Upper lobe of left lung (tissue), 6 donors: ENCODE measurements around the gene TTC23L. TPM values are rescaled to one million over a fixed set of nuclear protein-coding genes. Genes with fewer than 3 reads are reported as not detected.

Source experiments
- ATAC-seq, 2 donors: fragments of 200-7000 bp; cut with Tn5 transposase; one replicate each; pipeline ENCODE4 v1.9.1; 2022; ENCODE audit warnings: mild to moderate bottlenecking in 2 of 2, moderate library complexity in 2 of 2; ENCODE audit not compliant: low FRiP score in 2 of 2
- DNase-seq, 2 donors: peaks; one replicate each; pipeline ENCODE4 v3.0.0-alpha.2; 2019 to 2020
- H3K27ac ChIP-seq, 4 donors: fragments of 200-600 bp; sonication (generic); one replicate each; pipeline ENCODE4 v1.5.1; 2016 to 2019
- H3K27me3 ChIP-seq, 4 donors: fragments of 200-600 bp; sonication (generic); one replicate each; pipeline ENCODE4 v1.5.1; 2017 to 2019
- H3K36me3 ChIP-seq, 4 donors: fragments of 200-600 bp; sonication (generic); one replicate each; pipeline ENCODE4 v1.5.1; 2016 to 2019
- H3K4me1 ChIP-seq, 4 donors: fragments of 200-600 bp; sonication (generic); one replicate each; pipeline ENCODE4 v1.5.1; 2018 to 2019
- H3K4me3 ChIP-seq, 4 donors: fragments of 200-600 bp; sonication (generic); one replicate each; pipeline ENCODE4 v1.5.1; 2017 to 2019; ENCODE audit warnings: mild to moderate bottlenecking in 2 of 4, moderate library complexity in 1 of 4
- H3K9me3 ChIP-seq, 4 donors: fragments of 200-600 bp; sonication (generic); one replicate each; pipeline ENCODE4 v1.5.1; 2018 to 2019
- CTCF ChIP-seq, 6 experiments: fragments of 450-650 bp in 4 of 6; fragments of 200-600 bp in 2 of 6; sonication (generic) in 2 of 6; IDR thresholded peaks; one replicate each; pipeline ENCODE4 v1.5.1; 2016 to 2019; ENCODE audit warnings: antibody characterized with exemption in 6 of 6
- EP300 ChIP-seq, 4 donors: sonication (generic); formaldehyde crosslinking; IDR thresholded peaks; one replicate each; pipeline ENCODE4 v1.5.1; 2017; ENCODE audit warnings: antibody characterized with exemption in 4 of 4, control low read depth in 2 of 4
- POLR2A ChIP-seq, 4 donors: fragments of 450-650 bp; IDR thresholded peaks; one replicate each; pipeline ENCODE4 v1.5.1; 2016 to 2017; ENCODE audit warnings: antibody characterized with exemption in 4 of 4, mild to moderate bottlenecking in 2 of 4
- POLR2AphosphoS5 ChIP-seq, 2 donors: sonication (generic); formaldehyde crosslinking; IDR thresholded peaks; one replicate each; pipeline ENCODE4 v1.5.1; 2017; ENCODE audit warnings: antibody characterized with exemption in 2 of 2
- WGBS, 2 donors: methylation state at CpG; one replicate each; pipeline ENCODE4 v1.1.5; 2017 to 2018; 5-methylcytosine and 5-hydroxymethylcytosine counted together
- total RNA-seq, 6 donors: library from RNA; depleted of rRNA in 4 of 6; stranded (reverse); fragments of >200 nt in 4 of 6; gene quantifications; one replicate each; pipeline versions ENCODE4 v1.1.0 to v1.2.1, GENCODE V29; 2016 to 2021
- donor health status: DM: no; HTN: no; CAD: no; lungs with moderate emphysema.
- donor health status: DM: no; HTN: yes; CAD: no; lungs with severe emphysema.

TTC23L gene
- total RNA-seq, 6 donors from 2014 or later = 0.11 to 4.7 (median 1.0) TPM; not detected in 1

- no peak for TF ChIP-seq POLR2AphosphoS5 (IDR thresholded peaks at IDR 0.05)
- TF ChIP-seq CTCF (IDR thresholded peaks at IDR 0.05) = no peak
- no peak for TF ChIP-seq POLR2A (IDR thresholded peaks at IDR 0.05)
- TF ChIP-seq EP300 (IDR thresholded peaks at IDR 0.05) = no peak
- no peak for DNase-seq
- H3K9me3 ChIP-seq = no peaks in the 10 kb centered on the region
- H3K36me3 ChIP-seq = no peaks in the 10 kb centered on the region
- WGBS, 2 donors = 80 to 88% methylated on average over 2 to 3 of the region's 3 CpGs
- H3K27me3 ChIP-seq = no peaks in the 10 kb centered on the region
- no peak for ATAC-seq
- no peak overlapping the region for H3K27ac ChIP-seq
- H3K4me3 ChIP-seq = no peak overlapping the region
- H3K4me1 ChIP-seq = peaks cover 0 to 3% (median 0%) of the 10 kb centered on the region in 4 donors
Observed at GRCh38 chr5:34866989-34867471, 28.1 kb downstream of the TTC23L start.

GRCh38 chr5:34867660-34868059 is 28.7 kb downstream of the TTC23L start:
- TF ChIP-seq POLR2A (IDR thresholded peaks at IDR 0.05) = no peak
- TF ChIP-seq POLR2AphosphoS5 (IDR thresholded peaks at IDR 0.05) = no peak
- no peak for TF ChIP-seq CTCF (IDR thresholded peaks at IDR 0.05)
- TF ChIP-seq EP300 (IDR thresholded peaks at IDR 0.05) = no peak
- WGBS, 2 donors = 91 to 94% methylated on average over 3 of the region's 3 CpGs

GRCh38 chr5:34868791-34869190 is 29.8 kb downstream of the TTC23L start:
- Histone ChIP-seq H3K4me3 (no peak overlapping the region), H3K36me3 (no peaks in the 10 kb centered on the region), H3K4me1 (peaks cover 0 to 3% (median 0%) of the 10 kb centered on the region in 4 donors), H3K9me3 (no peaks in the 10 kb centered on the region), H3K27ac (no peak overlapping the region), H3K27me3 (no peaks in the 10 kb centered on the region)
- ATAC-seq (no peak), DNase-seq (no peak)
- 96 to 100% methylated on average over 1 of the region's 1 CpG for WGBS, 2 donors
- TF ChIP-seq EP300 (IDR thresholded peaks at IDR 0.05) (no peak), CTCF (IDR thresholded peaks at IDR 0.05) (no peak), POLR2A (IDR thresholded peaks at IDR 0.05) (no peak), POLR2AphosphoS5 (IDR thresholded peaks at IDR 0.05) (no peak)

More at GRCh38 chr5:34867660-34868059, 28.7 kb downstream of the TTC23L start:
- no peak for ATAC-seq
- Histone ChIP-seq H3K9me3 (no peaks in the 10 kb centered on the region), H3K4me3 (no peak overlapping the region), H3K27me3 (no peaks in the 10 kb centered on the region), H3K36me3 (no peaks in the 10 kb centered on the region), H3K4me1 (peaks cover 0 to 3% (median 0%) of the 10 kb centered on the region in 4 donors), H3K27ac (no peak overlapping the region)
- DNase-seq = no peak

- WGBS, 2 donors = 81 to 83% methylated on average over 1 of the region's 1 CpG
- no peak overlapping the region for H3K27ac ChIP-seq
- DNase-seq (no peak), ATAC-seq (no peak)
- no peaks in the 10 kb centered on the region for H3K9me3 ChIP-seq
- no peaks in the 10 kb centered on the region for H3K27me3 ChIP-seq
- TF ChIP-seq CTCF (IDR thresholded peaks at IDR 0.05) (no peak), POLR2A (IDR thresholded peaks at IDR 0.05) (no peak), EP300 (IDR thresholded peaks at IDR 0.05) (no peak), POLR2AphosphoS5 (IDR thresholded peaks at IDR 0.05) (no peak)
- H3K36me3 ChIP-seq = no peaks in the 10 kb centered on the region
- no peak overlapping the region for H3K4me3 ChIP-seq
- no peaks in the 10 kb centered on the region for H3K4me1 ChIP-seq
Observed at GRCh38 chr5:34869256-34869655, 30.3 kb downstream of the TTC23L start.

- no peaks in the 10 kb centered on the region for H3K9me3 ChIP-seq
- ATAC-seq (no peak), DNase-seq (no peak)
- WGBS, 2 donors = 91% methylated on average over 2 of the region's 2 CpGs
- H3K27ac ChIP-seq = no peak overlapping the region
- H3K36me3 ChIP-seq = no peaks in the 10 kb centered on the region
- no peaks in the 10 kb centered on the region for H3K27me3 ChIP-seq
- no peaks in the 10 kb centered on the region for H3K4me1 ChIP-seq
- no peak for TF ChIP-seq POLR2AphosphoS5 (IDR thresholded peaks at IDR 0.05)
- TF ChIP-seq EP300 (IDR thresholded peaks at IDR 0.05) = no peak
- no peak overlapping the region for H3K4me3 ChIP-seq
Observed at GRCh38 chr5:34870382-34870781, 31.4 kb downstream of the TTC23L start.
